ENCODE data around the gene SLC24A2.

SLC24A2 gene

DNA sequence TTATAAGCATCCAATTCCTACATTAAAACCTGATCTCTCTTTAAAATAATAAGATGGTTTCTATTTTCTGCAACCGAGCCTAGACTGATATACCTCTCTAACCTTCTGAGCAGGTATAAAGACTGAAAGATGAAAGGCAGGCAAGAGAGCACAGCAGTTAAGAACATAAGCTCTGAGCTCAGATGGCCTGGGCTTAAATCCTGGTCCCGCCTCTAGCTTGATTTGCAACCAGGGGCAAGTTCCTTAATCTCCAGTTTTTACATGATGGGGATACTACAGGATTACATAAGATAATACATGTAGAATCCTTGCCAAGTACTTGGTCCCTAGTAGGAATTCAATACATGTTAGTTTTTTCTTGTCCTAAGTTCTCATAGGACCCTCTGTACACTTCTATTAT is 33.9 kb downstream of the SLC24A2 start:
- DNase-seq = no peak

DNA sequence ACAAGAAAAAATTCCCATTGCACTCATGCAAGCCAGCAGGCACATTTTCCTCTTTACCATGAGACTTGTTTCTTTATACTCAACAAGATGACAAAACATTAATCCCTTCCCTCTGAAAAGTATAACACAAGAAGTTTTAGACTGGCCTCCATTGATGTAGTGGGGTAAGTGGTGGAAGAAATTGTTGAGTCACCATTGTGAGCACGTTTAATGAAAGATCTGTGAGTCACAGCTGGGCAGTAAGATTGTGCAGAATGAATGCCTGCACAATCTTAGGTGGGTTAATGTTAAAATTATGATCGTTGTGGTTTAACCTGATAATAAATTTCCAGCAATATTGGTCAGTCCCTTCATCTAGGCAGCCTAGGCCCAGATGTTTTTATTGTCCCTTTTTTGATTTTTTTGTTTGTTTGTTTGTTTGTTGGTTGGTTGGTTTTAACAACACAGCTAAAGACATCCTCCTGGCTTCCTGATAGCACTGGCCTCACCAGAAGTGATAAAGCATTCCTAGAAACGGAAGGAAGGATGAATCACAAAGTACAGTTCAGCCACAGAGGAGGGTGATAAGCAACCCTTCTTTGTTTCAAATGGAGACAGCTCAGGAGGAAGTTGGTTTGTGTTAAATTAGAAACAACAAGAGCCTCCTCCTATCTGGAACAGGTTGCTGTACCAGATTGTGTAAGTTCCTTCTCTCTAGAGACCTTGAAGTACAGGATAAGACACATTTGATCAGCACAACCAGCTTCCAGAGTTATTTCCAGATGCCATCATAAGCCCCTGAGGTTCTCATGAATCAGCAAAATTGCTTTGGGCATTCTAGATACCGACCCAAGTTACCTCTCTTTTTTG is 40.3 kb downstream of the SLC24A2 start:
- no peak for DNase-seq

DNA sequence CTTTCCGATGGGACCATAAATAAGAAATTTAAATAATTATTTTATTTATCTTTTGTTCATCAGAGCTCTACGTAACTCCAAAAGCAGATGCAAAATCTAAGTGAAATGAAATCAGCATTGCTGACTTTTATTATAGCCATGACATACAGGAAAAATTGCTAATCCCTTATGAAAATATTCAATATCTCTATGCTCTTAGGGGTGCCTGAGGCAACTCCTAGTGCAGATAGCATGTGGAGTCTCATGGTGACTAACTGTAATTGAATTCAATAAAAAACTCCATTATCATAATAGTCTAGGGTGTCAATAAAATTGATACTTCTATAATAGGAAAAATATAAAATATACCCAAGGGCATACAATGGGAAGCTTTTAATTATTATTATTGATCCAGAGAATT is 42.6 kb downstream of the SLC24A2 start:
- DNase-seq = no peak

DNA sequence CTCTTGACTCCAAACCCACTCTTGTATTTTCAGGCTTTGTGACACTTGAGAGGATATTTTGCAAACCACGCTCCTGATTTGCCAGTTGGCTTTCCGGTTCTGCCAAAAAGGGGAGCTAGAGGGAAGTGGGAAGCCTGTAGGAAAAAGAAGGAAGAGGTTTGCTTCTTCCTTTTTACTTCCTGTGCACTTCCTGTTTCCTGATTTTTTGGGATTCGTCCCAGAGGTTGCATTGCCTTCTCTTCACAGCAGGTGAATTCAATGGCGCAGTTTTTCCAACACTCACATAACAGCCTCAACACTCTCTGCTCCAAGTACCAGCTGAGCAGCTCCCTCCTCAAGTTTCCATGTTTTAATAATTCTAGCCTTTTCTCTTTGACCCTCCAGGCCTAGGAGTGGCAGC is 47.7 kb downstream of the SLC24A2 start:
- no peak for DNase-seq
